Colonic mucosa (tissue), 4 donors: ENCODE data around the gene GPR180. TPM values are rescaled to one million over a fixed set of nuclear protein-coding genes. Genes with fewer than 3 reads are reported as not detected.

Source experiments
- DNase-seq: peaks from one replicate; pipeline ENCODE4 v3.0.0-alpha.2; 2020
- H3K27ac ChIP-seq: fragments of 200-600 bp; one replicate; pipeline ENCODE4 v1.8.0; 2021
- H3K27me3 ChIP-seq: fragments of 200-600 bp; one replicate; pipeline ENCODE4 v1.8.0; 2021
- H3K36me3 ChIP-seq: fragments of 200-600 bp; one replicate; pipeline ENCODE4 v1.8.0; 2021
- H3K4me1 ChIP-seq: fragments of 200-600 bp; one replicate; pipeline ENCODE4 v1.8.0; 2021; ENCODE audit warnings: mild to moderate bottlenecking
- H3K4me3 ChIP-seq: fragments of 200-600 bp; one replicate; pipeline ENCODE4 v1.8.0; 2021
- H3K9ac ChIP-seq, 2 donors: one replicate each; pipeline ENCODE4 v1.7.0; 2013; ENCODE audit warnings: control low read depth in 2 of 2, low read depth in 2 of 2, low read length in 2 of 2
- H3K9me3 ChIP-seq: fragments of 200-600 bp; one replicate; pipeline ENCODE4 v1.8.0; 2021
- CTCF ChIP-seq: fragments of 200-600 bp; IDR thresholded peaks from one replicate; pipeline ENCODE4 v1.8.0; 2022; ENCODE audit warnings: antibody characterized with exemption, mild to moderate bottlenecking
- intact Hi-C: fragments of 100-400 bp; cut with DNase I; formaldehyde crosslinking; loops from one replicate; pipeline ENCODE4 v1.14.1; 2022
- total RNA-seq, 2 donors: library from RNA; stranded (reverse); fragmentation: NEBNext Ultra II Directional in 1 of 2; extraction: Animal tissue kit (Norgen Biotek cat#: 25700) in 1 of 2; gene quantifications; one replicate each; pipeline ENCODE4 v1.2.1, GENCODE V29; 2021
- donor health status: healthy.
- donor health status: DM: no; HTN: no; CAD: no.
- donor health status: DM: no; HTN: no; CAD: no.

GPR180 gene
- total RNA-seq, 2 donors from 2014 or later: 3.2 to 5.9 TPM

GRCh38 chr13:94613051-94613450 is 11.4 kb downstream of the GPR180 start:
- intact Hi-C loops: no loop called here
- H3K9ac ChIP-seq: no peak overlapping the region
- DNase-seq: no peak
- no peak for TF ChIP-seq CTCF
- H3K4me1 ChIP-seq: no peaks in the 10 kb centered on the region
- H3K4me3 ChIP-seq: no peak overlapping the region
- H3K36me3 ChIP-seq: no peaks in the 10 kb centered on the region
- H3K27me3 ChIP-seq: no peaks in the 10 kb centered on the region
- H3K9me3 ChIP-seq: no peaks in the 10 kb centered on the region
- H3K27ac ChIP-seq: no peak overlapping the region

GRCh38 chr13:94617389-94618000 is 15.8 kb downstream of the GPR180 start:
- peak; percentile 54 for TF ChIP-seq CTCF
- no peak for DNase-seq
- Histone ChIP-seq H3K9me3 (no peaks in the 10 kb centered on the region), H3K9ac (no peak overlapping the region), H3K4me3 (no peak overlapping the region), H3K27me3 (no peaks in the 10 kb centered on the region), H3K27ac (no peak overlapping the region), H3K4me1 (no peaks in the 10 kb centered on the region), H3K36me3 (no peaks in the 10 kb centered on the region)
- intact Hi-C loops: loop anchor here (5.0 kb wide), 1 partner anchor 180 kb away; no protein-coding TSS in a partner anchor

- Histone ChIP-seq H3K9ac (no peak overlapping the region), H3K27me3 (no peaks in the 10 kb centered on the region), H3K4me3 (no peak overlapping the region), H3K9me3 (no peaks in the 10 kb centered on the region), H3K27ac (no peak overlapping the region), H3K36me3 (no peaks in the 10 kb centered on the region), H3K4me1 (no peaks in the 10 kb centered on the region)
- TF ChIP-seq CTCF: peak; percentile 71
- intact Hi-C loops: no loop called here
- no peak for DNase-seq
These were observed 18.7 kb downstream of the GPR180 start for GRCh38 chr13:94620286-94620896.

- TF ChIP-seq CTCF: no peak
These were observed 20.7 kb downstream of the GPR180 start for GRCh38 chr13:94622344-94622743.

GRCh38 chr13:94623316-94623715 is 21.7 kb downstream of the GPR180 start:
- Histone ChIP-seq H3K4me3 (no peak overlapping the region), H3K9me3 (no peaks in the 10 kb centered on the region), H3K4me1 (no peaks in the 10 kb centered on the region), H3K27ac (no peak overlapping the region), H3K36me3 (no peaks in the 10 kb centered on the region), H3K27me3 (no peaks in the 10 kb centered on the region), H3K9ac (no peak overlapping the region)
- intact Hi-C loops: no loop called here
- TF ChIP-seq CTCF: no peak
- no peak for DNase-seq

More at GRCh38 chr13:94622344-94622743, 20.7 kb downstream of the GPR180 start:
- Histone ChIP-seq H3K4me1 (no peaks in the 10 kb centered on the region), H3K36me3 (no peaks in the 10 kb centered on the region), H3K4me3 (no peak overlapping the region), H3K9me3 (no peaks in the 10 kb centered on the region), H3K27ac (no peak overlapping the region), H3K27me3 (no peaks in the 10 kb centered on the region), H3K9ac (no peak overlapping the region)
- DNase-seq: no peak
- intact Hi-C loops: no loop called here
